Measurements from ENCODE around the gene NEK7.

GRCh38 chr1:198267921-198268320, 111.1 kb downstream of the NEK7 start:
- TF ChIP-seq, protein P1, sequence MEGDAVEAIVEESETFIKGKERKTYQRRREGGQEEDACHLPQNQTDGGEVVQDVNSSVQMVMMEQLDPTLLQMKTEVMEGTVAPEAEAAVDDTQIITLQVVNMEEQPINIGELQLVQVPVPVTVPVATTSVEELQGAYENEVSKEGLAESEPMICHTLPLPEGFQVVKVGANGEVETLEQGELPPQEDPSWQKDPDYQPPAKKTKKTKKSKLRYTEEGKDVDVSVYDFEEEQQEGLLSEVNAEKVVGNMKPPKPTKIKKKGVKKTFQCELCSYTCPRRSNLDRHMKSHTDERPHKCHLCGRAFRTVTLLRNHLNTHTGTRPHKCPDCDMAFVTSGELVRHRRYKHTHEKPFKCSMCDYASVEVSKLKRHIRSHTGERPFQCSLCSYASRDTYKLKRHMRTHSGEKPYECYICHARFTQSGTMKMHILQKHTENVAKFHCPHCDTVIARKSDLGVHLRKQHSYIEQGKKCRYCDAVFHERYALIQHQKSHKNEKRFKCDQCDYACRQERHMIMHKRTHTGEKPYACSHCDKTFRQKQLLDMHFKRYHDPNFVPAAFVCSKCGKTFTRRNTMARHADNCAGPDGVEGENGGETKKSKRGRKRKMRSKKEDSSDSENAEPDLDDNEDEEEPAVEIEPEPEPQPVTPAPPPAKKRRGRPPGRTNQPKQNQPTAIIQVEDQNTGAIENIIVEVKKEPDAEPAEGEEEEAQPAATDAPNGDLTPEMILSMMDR (IDR thresholded peaks at IDR 0.05; ENCODE audit: low read depth, low read length) = no peak
- no peak for TF ChIP-seq EZH2phosphoT487 (IDR thresholded peaks at IDR 0.05; ENCODE audit: low read depth)

All from OCI-LY3 (cell line).